CD4-positive, CD25-positive, alpha-beta regulatory T cell (primary cell): ENCODE data around the gene ZDHHC11B. TPM values are rescaled to one million over a fixed set of nuclear protein-coding genes. Genes with fewer than 3 reads are reported as not detected.
"Not testable (repeated sequence)": the region's sequence is repeated elsewhere in the genome, so short reads cannot be mapped to it uniquely, and the experiment has no call there.

Source experiments
- ATAC-seq, 2 donors: fragments of 150-1000 bp; cut with Tn5 transposase; one replicate each; pipeline ENCODE4 v1.10.0; 2021; ENCODE audit warnings: low read depth in 2 of 2, moderate number of reproducible peaks in 2 of 2, moderate library complexity in 1 of 2
- DNase-seq, 3 donors: peaks; one replicate each; pipeline versions ENCODE4 v3.0.0 to v3.0.0-alpha.2; 2012 to 2022; ENCODE audit warnings: mixed read lengths in 1 of 3
- H3K27ac ChIP-seq: one replicate; pipeline ENCODE4 v1.7.0; 2013; ENCODE audit warnings: mild to moderate bottlenecking, low read length; ENCODE audit not compliant: insufficient read depth, poor library complexity, severe bottlenecking
- H3K27me3 ChIP-seq: one replicate; pipeline ENCODE4 v1.7.0; 2013; ENCODE audit warnings: low read length; ENCODE audit not compliant: control insufficient read depth, insufficient read depth
- H3K36me3 ChIP-seq: one replicate; pipeline ENCODE4 v1.7.0; 2013; ENCODE audit warnings: mild to moderate bottlenecking, low read length, moderate library complexity; ENCODE audit not compliant: control insufficient read depth, insufficient read depth
- H3K4me1 ChIP-seq: 2 replicates; pipeline ENCODE4 v1.7.0; 2013; ENCODE audit warnings: mild to moderate bottlenecking, low read length; ENCODE audit not compliant: insufficient read depth, control insufficient read depth, poor library complexity, severe bottlenecking
- H3K4me3 ChIP-seq: one replicate; pipeline ENCODE4 v1.7.0; 2013; ENCODE audit warnings: low read depth, mild to moderate bottlenecking, low read length, moderate library complexity
- H3K9me3 ChIP-seq, 2 experiments: 1 replicate in 1 of 2; 2 replicates in 1 of 2; pipeline ENCODE4 v1.7.0; 2013; ENCODE audit warnings: low read length in 2 of 2, mild to moderate bottlenecking in 1 of 2, moderate library complexity in 1 of 2; ENCODE audit not compliant: control insufficient read depth in 2 of 2
- H3K27ac Mint-ChIP-seq, 3 donors: one replicate each; pipeline ENCODE4 v1.8.0; 2020 to 2022; ENCODE audit warnings: mild to moderate bottlenecking in 3 of 3, mixed read lengths in 3 of 3, moderate library complexity in 2 of 3
- H3K27me3 Mint-ChIP-seq: one replicate; pipeline ENCODE4 v1.8.0; 2022; ENCODE audit warnings: mild to moderate bottlenecking, mixed read lengths
- H3K36me3 Mint-ChIP-seq: one replicate; pipeline ENCODE4 v1.8.0; 2020; ENCODE audit warnings: mixed read lengths
- H3K4me1 Mint-ChIP-seq, 4 donors: one replicate each; pipeline ENCODE4 v1.8.0; 2020 to 2022; ENCODE audit warnings: mixed read lengths in 4 of 4, mild to moderate bottlenecking in 1 of 4
- H3K4me3 Mint-ChIP-seq, 4 donors: one replicate each; pipeline ENCODE4 v1.8.0; 2020 to 2022; ENCODE audit warnings: mild to moderate bottlenecking in 4 of 4, mixed read lengths in 4 of 4, moderate library complexity in 3 of 4
- H3K9me3 Mint-ChIP-seq, 7 donors: one replicate each; pipeline ENCODE4 v1.8.0; 2020 to 2022; ENCODE audit warnings: mixed read lengths in 7 of 7, mild to moderate bottlenecking in 3 of 7, moderate library complexity in 2 of 7
- polyA plus RNA-seq, 4 donors: library from polyadenylated mRNA; unstranded; fragments of 300-500 nt; fragmentation: Illumina TruSeq; gene quantifications; one replicate each; pipeline ENCODE4 v1.2.3, GENCODE V29; 2021
- total RNA-seq: library from RNA; stranded (reverse); gene quantifications from one replicate; pipeline ENCODE4 v1.2.3, GENCODE V29; 2022

The ZDHHC11B gene
- total and polyA plus RNA-seq, 5 donors from 2014 or later, result 17.7 TPM; not detected in 4

GRCh38 chr5:783049-783802 is 1.3 kb downstream of the ZDHHC11B start:
- H3K27me3 Mint-ChIP-seq, H3K36me3 ChIP-seq, H3K9me3 Mint-ChIP-seq, H3K9me3 ChIP-seq, H3K4me1 Mint-ChIP-seq, H3K27ac ChIP-seq, H3K4me3 ChIP-seq, H3K36me3 Mint-ChIP-seq, H3K27ac Mint-ChIP-seq, H3K27me3 ChIP-seq: not testable (repeated sequence)
- H3K4me3 Mint-ChIP-seq, result peak overlapping the region in 3 of 4 donors; percentile 58 to 84 (median 78)
- peaks cover 15% of the 10 kb centered on the region for H3K4me1 ChIP-seq
- ATAC-seq (peak in 1 of 2 donors; percentile 19), DNase-seq (peak in 1 of 3 donors; percentile 20)

- not testable (repeated sequence) for H3K36me3 ChIP-seq, H3K4me3 ChIP-seq, H3K27ac ChIP-seq, DNase-seq, H3K27me3 ChIP-seq, ATAC-seq, H3K36me3 Mint-ChIP-seq, H3K9me3 ChIP-seq, H3K27me3 Mint-ChIP-seq, H3K27ac Mint-ChIP-seq, H3K9me3 Mint-ChIP-seq, H3K4me3 Mint-ChIP-seq, H3K4me1 Mint-ChIP-seq
- peaks cover 15% of the 10 kb centered on the region for H3K4me1 ChIP-seq
These were observed 2.2 kb downstream of the ZDHHC11B start for GRCh38 chr5:782356-782755.

DNA sequence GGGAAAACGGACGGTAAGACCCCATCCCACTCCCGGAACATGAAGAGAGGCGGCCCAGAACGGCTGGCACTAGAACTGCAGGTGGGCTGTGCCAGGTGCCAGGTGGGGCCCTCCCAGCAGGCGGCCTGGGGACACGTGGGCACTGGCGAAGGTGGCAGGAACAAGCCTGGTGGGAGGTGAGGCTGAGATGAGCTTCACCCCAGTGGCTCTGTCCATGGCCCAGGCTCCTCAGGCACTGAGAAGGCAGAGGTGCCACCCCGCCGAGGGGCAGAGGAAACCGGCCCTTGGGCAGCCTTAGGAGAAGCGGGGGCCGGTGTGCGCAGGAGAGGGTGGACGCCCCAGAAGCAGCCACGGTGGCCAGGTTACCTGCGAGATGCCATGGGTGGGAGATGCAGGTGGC is 4.0 kb downstream of the ZDHHC11B start:
- not testable (repeated sequence) for H3K27me3 Mint-ChIP-seq, H3K27ac Mint-ChIP-seq, H3K27me3 ChIP-seq, H3K36me3 ChIP-seq, H3K4me3 Mint-ChIP-seq, H3K9me3 ChIP-seq, DNase-seq, H3K27ac ChIP-seq, H3K9me3 Mint-ChIP-seq, ATAC-seq, H3K36me3 Mint-ChIP-seq, H3K4me1 Mint-ChIP-seq, H3K4me3 ChIP-seq
- H3K4me1 ChIP-seq, result peaks cover 15% of the 10 kb centered on the region

DNA sequence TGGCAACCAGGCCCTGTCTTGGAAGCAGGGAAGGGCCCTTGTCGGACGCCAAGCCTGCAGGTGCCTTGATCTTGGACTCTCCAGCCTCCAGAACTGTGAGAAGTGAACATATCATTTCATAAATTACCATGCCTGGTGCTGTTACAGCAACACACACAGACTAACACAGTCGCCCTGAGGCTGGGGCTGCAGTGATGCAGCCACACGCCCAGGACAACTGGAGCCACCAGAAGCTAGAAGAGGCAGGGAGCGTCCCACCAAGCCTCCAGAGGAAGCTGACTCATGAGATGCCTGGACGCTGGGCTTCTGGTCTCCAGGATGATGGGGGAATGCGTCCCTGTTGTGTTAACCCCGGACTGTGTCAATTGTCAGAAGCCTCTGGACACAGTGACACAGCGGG is 5.6 kb downstream of the ZDHHC11B start:
- H3K27me3 ChIP-seq, H3K27ac ChIP-seq, H3K36me3 Mint-ChIP-seq, DNase-seq, H3K36me3 ChIP-seq, H3K4me3 ChIP-seq, H3K9me3 ChIP-seq, H3K4me1 Mint-ChIP-seq, ATAC-seq, H3K27me3 Mint-ChIP-seq, H3K9me3 Mint-ChIP-seq, H3K27ac Mint-ChIP-seq: not testable (repeated sequence)
- peaks cover 11% of the 10 kb centered on the region for H3K4me1 ChIP-seq
- peak overlapping the region in 1 of 4 donors; percentile 15 for H3K4me3 Mint-ChIP-seq

GRCh38 chr5:778421-778820 is 6.1 kb downstream of the ZDHHC11B start:
- H3K4me3 ChIP-seq, H3K9me3 ChIP-seq, H3K4me1 Mint-ChIP-seq, DNase-seq, H3K36me3 Mint-ChIP-seq, H3K4me1 ChIP-seq, ATAC-seq, H3K36me3 ChIP-seq, H3K27me3 ChIP-seq, H3K27me3 Mint-ChIP-seq, H3K27ac Mint-ChIP-seq, H3K4me3 Mint-ChIP-seq, H3K9me3 Mint-ChIP-seq, H3K27ac ChIP-seq: not testable (repeated sequence)

DNA sequence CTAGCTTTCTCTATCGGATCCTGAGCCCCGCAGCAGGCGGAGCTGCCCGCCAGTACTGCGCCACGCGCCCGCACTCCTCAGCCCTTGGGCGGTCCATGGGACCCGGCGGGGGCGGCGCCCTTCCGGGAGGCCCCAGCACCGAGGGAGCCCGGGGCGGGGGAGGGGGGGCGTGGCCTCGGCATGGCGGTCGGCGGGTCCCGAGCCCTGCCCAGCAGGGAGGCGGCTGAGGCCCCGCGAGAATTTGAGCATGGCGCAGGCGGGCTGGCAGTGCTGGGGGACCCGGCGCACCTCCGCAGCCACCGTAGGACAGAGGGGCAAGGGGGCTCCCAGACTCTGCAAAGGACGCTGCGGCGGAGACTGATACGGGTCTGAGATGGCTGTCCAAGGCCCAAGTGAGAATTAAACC is 6.8 kb downstream of the ZDHHC11B start:
- Histone ChIP-seq H3K36me3 (no peaks in the 10 kb centered on the region), H3K27ac (no peak overlapping the region), H3K27me3 (no peaks in the 10 kb centered on the region), H3K9me3 (no peaks in the 10 kb centered on the region), H3K4me3 (no peak overlapping the region), H3K4me1 (no peaks in the 10 kb centered on the region)
- no peaks in the 10 kb centered on the region for H3K36me3 Mint-ChIP-seq
- no peak for DNase-seq
- no peak for ATAC-seq
- H3K4me1 Mint-ChIP-seq, result peaks cover 0 to 3% (median 0%) of the 10 kb centered on the region in 4 donors
- H3K9me3 Mint-ChIP-seq, result no peaks in the 10 kb centered on the region
- H3K27me3 Mint-ChIP-seq, result no peaks in the 10 kb centered on the region
- H3K27ac Mint-ChIP-seq, result peak overlapping the region in 1 of 3 donors; percentile 71
- H3K4me3 Mint-ChIP-seq, result no peak overlapping the region

GRCh38 chr5:776862-777711 is 7.4 kb downstream of the ZDHHC11B start:
- no peaks in the 10 kb centered on the region for H3K27me3 ChIP-seq
- no peak for DNase-seq

More at GRCh38 chr5:776862-777711, 7.4 kb downstream of the ZDHHC11B start:
- Mint-ChIP-seq H3K27me3 (no peaks in the 10 kb centered on the region), H3K27ac (no peak overlapping the region), H3K4me1 (peaks cover 0 to 3% (median 0%) of the 10 kb centered on the region in 4 donors), H3K36me3 (no peaks in the 10 kb centered on the region), H3K4me3 (no peak overlapping the region), H3K9me3 (no peaks in the 10 kb centered on the region)
- Histone ChIP-seq H3K36me3 (no peaks in the 10 kb centered on the region), H3K9me3 (no peaks in the 10 kb centered on the region), H3K27ac (no peak overlapping the region), H3K4me1 (no peaks in the 10 kb centered on the region), H3K4me3 (no peak overlapping the region)
- no peak for ATAC-seq
